ENCODE measurements around the gene PSAPL1.

DNA sequence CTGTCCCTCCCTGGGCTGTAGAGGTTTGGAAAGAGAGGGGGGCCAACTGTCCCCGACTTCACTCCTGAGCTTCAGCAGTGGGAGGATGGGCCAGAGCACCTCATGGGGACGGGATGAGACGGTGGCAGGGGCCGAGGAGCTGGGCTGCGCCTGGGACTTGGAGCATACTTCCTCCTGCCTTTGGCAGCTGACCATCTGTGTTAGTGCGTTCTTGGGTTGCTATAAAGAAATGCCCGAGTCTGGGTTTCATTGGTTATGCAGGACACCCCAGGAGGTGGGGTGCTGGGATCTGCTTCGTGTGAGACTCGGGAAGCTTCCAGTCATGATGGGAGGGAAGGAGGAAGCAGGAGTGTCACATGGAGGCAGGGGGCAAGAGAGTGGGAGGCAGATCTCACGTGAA, 7.4 kb downstream of the PSAPL1 start:
- TF ChIP-seq, protein P1, sequence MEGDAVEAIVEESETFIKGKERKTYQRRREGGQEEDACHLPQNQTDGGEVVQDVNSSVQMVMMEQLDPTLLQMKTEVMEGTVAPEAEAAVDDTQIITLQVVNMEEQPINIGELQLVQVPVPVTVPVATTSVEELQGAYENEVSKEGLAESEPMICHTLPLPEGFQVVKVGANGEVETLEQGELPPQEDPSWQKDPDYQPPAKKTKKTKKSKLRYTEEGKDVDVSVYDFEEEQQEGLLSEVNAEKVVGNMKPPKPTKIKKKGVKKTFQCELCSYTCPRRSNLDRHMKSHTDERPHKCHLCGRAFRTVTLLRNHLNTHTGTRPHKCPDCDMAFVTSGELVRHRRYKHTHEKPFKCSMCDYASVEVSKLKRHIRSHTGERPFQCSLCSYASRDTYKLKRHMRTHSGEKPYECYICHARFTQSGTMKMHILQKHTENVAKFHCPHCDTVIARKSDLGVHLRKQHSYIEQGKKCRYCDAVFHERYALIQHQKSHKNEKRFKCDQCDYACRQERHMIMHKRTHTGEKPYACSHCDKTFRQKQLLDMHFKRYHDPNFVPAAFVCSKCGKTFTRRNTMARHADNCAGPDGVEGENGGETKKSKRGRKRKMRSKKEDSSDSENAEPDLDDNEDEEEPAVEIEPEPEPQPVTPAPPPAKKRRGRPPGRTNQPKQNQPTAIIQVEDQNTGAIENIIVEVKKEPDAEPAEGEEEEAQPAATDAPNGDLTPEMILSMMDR (IDR thresholded peaks at IDR 0.05): no peak
- TF ChIP-seq POLR2A (IDR thresholded peaks at IDR 0.05; ENCODE audit: low read depth) (no peak), POLR2AphosphoS5 (IDR thresholded peaks at IDR 0.05) (no peak)
